ENCODE measurements around the gene HECTD4.

- no peak for TF ChIP-seq CTCF (IDR thresholded peaks at IDR 0.05)
- no peak for TF ChIP-seq POLR2A (IDR thresholded peaks at IDR 0.05)
These were observed 149.0 kb downstream of the HECTD4 start for GRCh38 chr12:112233242-112233641.
